HG03460 (cell line): ENCODE measurements around the gene OVCH2.

Experiments used
- ATAC-seq: cut with Tn5 transposase; IDR thresholded peaks from one replicate; pipeline ENCODE4 v1.9.1; 2021; ENCODE audit not compliant: unreplicated experiment

The OVCH2 gene

GRCh38 chr11:7640816-7641215 lies 65.5 kb downstream of the OVCH2 start:
- no peak for ATAC-seq

- ATAC-seq = no peak
Measured at GRCh38 chr11:7639643-7640025, 66.6 kb downstream of the OVCH2 start.
